ENCODE results near the gene PDIA5. TPM values are rescaled to one million over a fixed set of nuclear protein-coding genes. Genes with fewer than 3 reads are reported as not detected.

PDIA5 gene
- total RNA-seq, 1 experiment from 2014 or later, result 53.6 TPM

DNA sequence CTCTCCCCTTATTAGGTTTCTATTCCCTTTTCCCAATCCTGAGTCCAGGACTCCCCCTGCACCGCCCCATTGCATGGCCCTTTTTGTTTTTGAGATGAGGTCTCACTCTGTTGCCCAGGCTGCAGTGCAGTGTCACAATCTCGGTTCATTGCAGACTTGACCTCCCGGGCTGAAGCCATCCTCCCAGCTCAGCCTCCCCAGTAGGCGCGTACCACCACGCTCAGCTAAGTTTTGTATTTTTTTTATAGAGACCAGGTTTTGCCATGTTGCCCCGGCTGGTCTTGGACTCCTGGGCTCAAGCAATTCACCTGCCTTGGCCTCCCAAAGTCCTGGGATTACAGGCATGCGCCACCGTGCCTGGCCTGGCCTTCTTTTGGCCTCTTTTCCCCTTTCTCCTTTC lies 29.3 kb downstream of the PDIA5 start:
- in situ Hi-C loops (cut with HindIII; ENCODE audit: low pct_unique_long_range_greater_than_20kb, low sequenced_read_pairs), result no loop called here

DNA sequence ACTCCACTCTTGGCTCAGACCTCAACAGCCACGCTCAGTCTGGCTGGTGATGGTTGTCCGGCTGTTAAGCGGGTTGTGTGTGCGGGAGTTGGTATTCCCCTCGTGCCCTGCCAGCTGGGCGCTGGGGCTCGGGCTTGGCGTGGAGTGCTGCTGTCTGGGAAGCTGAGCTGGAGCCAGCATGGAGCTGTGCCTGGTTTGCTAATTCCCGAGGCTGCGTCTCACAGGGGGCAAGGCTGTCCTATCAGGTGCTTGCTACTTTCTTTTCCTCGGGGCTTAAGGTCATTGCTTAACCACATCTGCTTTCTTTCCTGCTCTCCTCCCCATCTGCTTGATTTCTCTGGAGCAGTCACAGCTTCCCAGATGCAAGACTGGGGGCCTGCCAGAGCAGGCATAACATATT lies 29.9 kb downstream of the PDIA5 start:
- Histone ChIP-seq H3K9me3 (ENCODE audit: control insufficient read depth, insufficient read depth, low read depth, low read length) (no peaks in the 10 kb centered on the region), H3K27me3 (ENCODE audit: control insufficient read depth, insufficient read depth, low read length) (no peaks in the 10 kb centered on the region), H3K4me3 (ENCODE audit: low read depth in 2 of 2, low read length in 2 of 2) (no peak overlapping the region), H3K36me3 (ENCODE audit: control insufficient read depth, insufficient read depth, low read length) (no peaks in the 10 kb centered on the region; the same call in 1 of the 2 replicates), H3K4me1 (ENCODE audit: control insufficient read depth, insufficient read depth, low read length) (peaks cover 6% of the 10 kb centered on the region; the same call in 1 of the 2 replicates), H3K27ac (ENCODE audit: low read length) (no peak overlapping the region)
- ChIA-PET CTCF (no interaction called here), POLR2A (no interaction called here)
- intact Hi-C loops (cut with micrococcal nuclease; ENCODE audit: unreplicated experiment), result no loop called here
- BruUV-seq (replicated peaks), result no TSS peak
- in situ Hi-C loops (cut with HindIII; ENCODE audit: low pct_unique_long_range_greater_than_20kb, low sequenced_read_pairs), result no loop called here
- DNase-seq (ENCODE audit: low read depth, low spot score), result no peak
- no peak for ATAC-seq
- TF ChIP-seq, protein P1, sequence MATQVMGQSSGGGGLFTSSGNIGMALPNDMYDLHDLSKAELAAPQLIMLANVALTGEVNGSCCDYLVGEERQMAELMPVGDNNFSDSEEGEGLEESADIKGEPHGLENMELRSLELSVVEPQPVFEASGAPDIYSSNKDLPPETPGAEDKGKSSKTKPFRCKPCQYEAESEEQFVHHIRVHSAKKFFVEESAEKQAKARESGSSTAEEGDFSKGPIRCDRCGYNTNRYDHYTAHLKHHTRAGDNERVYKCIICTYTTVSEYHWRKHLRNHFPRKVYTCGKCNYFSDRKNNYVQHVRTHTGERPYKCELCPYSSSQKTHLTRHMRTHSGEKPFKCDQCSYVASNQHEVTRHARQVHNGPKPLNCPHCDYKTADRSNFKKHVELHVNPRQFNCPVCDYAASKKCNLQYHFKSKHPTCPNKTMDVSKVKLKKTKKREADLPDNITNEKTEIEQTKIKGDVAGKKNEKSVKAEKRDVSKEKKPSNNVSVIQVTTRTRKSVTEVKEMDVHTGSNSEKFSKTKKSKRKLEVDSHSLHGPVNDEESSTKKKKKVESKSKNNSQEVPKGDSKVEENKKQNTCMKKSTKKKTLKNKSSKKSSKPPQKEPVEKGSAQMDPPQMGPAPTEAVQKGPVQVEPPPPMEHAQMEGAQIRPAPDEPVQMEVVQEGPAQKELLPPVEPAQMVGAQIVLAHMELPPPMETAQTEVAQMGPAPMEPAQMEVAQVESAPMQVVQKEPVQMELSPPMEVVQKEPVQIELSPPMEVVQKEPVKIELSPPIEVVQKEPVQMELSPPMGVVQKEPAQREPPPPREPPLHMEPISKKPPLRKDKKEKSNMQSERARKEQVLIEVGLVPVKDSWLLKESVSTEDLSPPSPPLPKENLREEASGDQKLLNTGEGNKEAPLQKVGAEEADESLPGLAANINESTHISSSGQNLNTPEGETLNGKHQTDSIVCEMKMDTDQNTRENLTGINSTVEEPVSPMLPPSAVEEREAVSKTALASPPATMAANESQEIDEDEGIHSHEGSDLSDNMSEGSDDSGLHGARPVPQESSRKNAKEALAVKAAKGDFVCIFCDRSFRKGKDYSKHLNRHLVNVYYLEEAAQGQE (IDR thresholded peaks at IDR 0.05; ENCODE audit: insufficient read depth in 1 of 2, low read depth in 2 of 2, low read length in 1 of 2), result no peak
- TF ChIP-seq SIN3A (IDR thresholded peaks at IDR 0.05; ENCODE audit: borderline replicate concordance, insufficient read depth, low read depth, low read length) (no peak), TCF7L2 (IDR thresholded peaks at IDR 0.05; ENCODE audit: low read depth, low read length) (no peak), POLR2AphosphoS5 (IDR thresholded peaks at IDR 0.05; ENCODE audit: low read depth, low read length) (no peak)
- TF ChIP-seq, protein P2, sequence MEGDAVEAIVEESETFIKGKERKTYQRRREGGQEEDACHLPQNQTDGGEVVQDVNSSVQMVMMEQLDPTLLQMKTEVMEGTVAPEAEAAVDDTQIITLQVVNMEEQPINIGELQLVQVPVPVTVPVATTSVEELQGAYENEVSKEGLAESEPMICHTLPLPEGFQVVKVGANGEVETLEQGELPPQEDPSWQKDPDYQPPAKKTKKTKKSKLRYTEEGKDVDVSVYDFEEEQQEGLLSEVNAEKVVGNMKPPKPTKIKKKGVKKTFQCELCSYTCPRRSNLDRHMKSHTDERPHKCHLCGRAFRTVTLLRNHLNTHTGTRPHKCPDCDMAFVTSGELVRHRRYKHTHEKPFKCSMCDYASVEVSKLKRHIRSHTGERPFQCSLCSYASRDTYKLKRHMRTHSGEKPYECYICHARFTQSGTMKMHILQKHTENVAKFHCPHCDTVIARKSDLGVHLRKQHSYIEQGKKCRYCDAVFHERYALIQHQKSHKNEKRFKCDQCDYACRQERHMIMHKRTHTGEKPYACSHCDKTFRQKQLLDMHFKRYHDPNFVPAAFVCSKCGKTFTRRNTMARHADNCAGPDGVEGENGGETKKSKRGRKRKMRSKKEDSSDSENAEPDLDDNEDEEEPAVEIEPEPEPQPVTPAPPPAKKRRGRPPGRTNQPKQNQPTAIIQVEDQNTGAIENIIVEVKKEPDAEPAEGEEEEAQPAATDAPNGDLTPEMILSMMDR (IDR thresholded peaks at IDR 0.05), result no peak

More for the DNA sequence above, 29.3 kb downstream of the PDIA5 start:
- ATAC-seq, result no peak
- BruUV-seq (replicated peaks), result no TSS peak
- intact Hi-C loops (cut with micrococcal nuclease; ENCODE audit: unreplicated experiment), result no loop called here
- ChIA-PET POLR2A (no interaction called here), CTCF (no interaction called here)
- H3K36me3 ChIP-seq (ENCODE audit: control insufficient read depth, insufficient read depth, low read length), result no peaks in the 10 kb centered on the region; the same call in 1 of the 2 replicates
- H3K4me1 ChIP-seq (ENCODE audit: control insufficient read depth, insufficient read depth, low read length), result peaks cover 6% of the 10 kb centered on the region; the same call in 1 of the 2 replicates
- H3K9me3 ChIP-seq (ENCODE audit: control insufficient read depth, insufficient read depth, low read depth, low read length), result no peaks in the 10 kb centered on the region
- DNase-seq (ENCODE audit: low read depth, low spot score), result no peak
- no peaks in the 10 kb centered on the region for H3K27me3 ChIP-seq (ENCODE audit: control insufficient read depth, insufficient read depth, low read length)
- TF ChIP-seq, protein P2 (IDR thresholded peaks at IDR 0.05), result no peak
- TF ChIP-seq SIN3A (IDR thresholded peaks at IDR 0.05; ENCODE audit: borderline replicate concordance, insufficient read depth, low read depth, low read length), result no peak
- no peak for TF ChIP-seq POLR2AphosphoS5 (IDR thresholded peaks at IDR 0.05; ENCODE audit: low read depth, low read length)
- TF ChIP-seq, protein P1 (IDR thresholded peaks at IDR 0.05; ENCODE audit: insufficient read depth in 1 of 2, low read depth in 2 of 2, low read length in 1 of 2), result no peak
- TF ChIP-seq TCF7L2 (IDR thresholded peaks at IDR 0.05; ENCODE audit: low read depth, low read length), result no peak
- H3K4me3 ChIP-seq (ENCODE audit: low read depth in 2 of 2, low read length in 2 of 2), result no peak overlapping the region
- no peak overlapping the region for H3K27ac ChIP-seq (ENCODE audit: low read length)
